Ectodermal cell (in vitro differentiated cells): ENCODE results near the gene PSD2.

Source experiments
- H3K27ac ChIP-seq: 2 replicates; pipeline ENCODE4 v1.7.0; 2013; ENCODE audit warnings: mild to moderate bottlenecking, low read depth, low read length; ENCODE audit not compliant: insufficient read depth, poor library complexity, severe bottlenecking
- H3K27me3 ChIP-seq: 2 replicates; pipeline ENCODE4 v1.7.0; 2013; ENCODE audit warnings: mild to moderate bottlenecking, low read length; ENCODE audit not compliant: insufficient read depth, control insufficient read depth, poor library complexity, severe bottlenecking
- H3K36me3 ChIP-seq: one replicate; pipeline ENCODE4 v1.7.0; 2013; ENCODE audit warnings: low read length; ENCODE audit not compliant: control insufficient read depth, insufficient read depth
- H3K4me1 ChIP-seq: one replicate; pipeline ENCODE4 v1.7.0; 2013; ENCODE audit warnings: low read length; ENCODE audit not compliant: control insufficient read depth, insufficient read depth
- H3K4me3 ChIP-seq: 2 replicates; pipeline ENCODE4 v1.7.0; 2013; ENCODE audit warnings: low read depth, low read length, control low read depth; ENCODE audit not compliant: insufficient read depth
- H3K9me3 ChIP-seq: 2 replicates; pipeline ENCODE4 v1.7.0; 2013; ENCODE audit warnings: mild to moderate bottlenecking, low read length, moderate library complexity; ENCODE audit not compliant: control insufficient read depth
- WGBS, 2 experiments: methylation state at CpG; one replicate each; pipeline ENCODE4 v1.1.7; 2013; ENCODE audit warnings: missing lambda C conversion rate in 2 of 2; 5-methylcytosine and 5-hydroxymethylcytosine counted together

Gene PSD2

GRCh38 chr5:139864716-139865483, 69.3 kb downstream of the PSD2 start:
- H3K36me3 ChIP-seq = no peaks in the 10 kb centered on the region
- no peak overlapping the region for H3K4me3 ChIP-seq
- no peak overlapping the region for H3K27ac ChIP-seq
- H3K4me1 ChIP-seq = peaks cover 3% of the 10 kb centered on the region
- WGBS, 2 experiments = 89 to 90% methylated on average over 11 to 12 of the region's 12 CpGs
- H3K9me3 ChIP-seq = no peaks in the 10 kb centered on the region
- H3K27me3 ChIP-seq = peaks cover 4% of the 10 kb centered on the region

GRCh38 chr5:139867109-139867508, 71.5 kb downstream of the PSD2 start:
- Histone ChIP-seq H3K27me3 (peaks cover 4% of the 10 kb centered on the region), H3K4me1 (peaks cover 3% of the 10 kb centered on the region), H3K27ac (no peak overlapping the region), H3K9me3 (no peaks in the 10 kb centered on the region), H3K36me3 (no peaks in the 10 kb centered on the region), H3K4me3 (no peak overlapping the region)
- WGBS, 2 experiments = 70 to 77% methylated on average over 1 to 2 of the region's 2 CpGs

GRCh38 chr5:139867581-139867980, 72.0 kb downstream of the PSD2 start:
- Histone ChIP-seq H3K9me3 (no peaks in the 10 kb centered on the region), H3K27me3 (peaks cover 4% of the 10 kb centered on the region), H3K27ac (no peak overlapping the region), H3K4me3 (no peak overlapping the region), H3K4me1 (peaks cover 1% of the 10 kb centered on the region), H3K36me3 (no peaks in the 10 kb centered on the region)

- no peaks in the 10 kb centered on the region for H3K9me3 ChIP-seq
- no peaks in the 10 kb centered on the region for H3K36me3 ChIP-seq
- no peak overlapping the region for H3K4me3 ChIP-seq
- WGBS, 2 experiments = 81 to 82% methylated on average over 9 of the region's 9 CpGs
- no peaks in the 10 kb centered on the region for H3K27me3 ChIP-seq
- no peak overlapping the region for H3K27ac ChIP-seq
- no peaks in the 10 kb centered on the region for H3K4me1 ChIP-seq
Observed at GRCh38 chr5:139869042-139869790, 73.6 kb downstream of the PSD2 start.

- Histone ChIP-seq H3K27me3 (no peaks in the 10 kb centered on the region), H3K9me3 (no peaks in the 10 kb centered on the region), H3K27ac (no peak overlapping the region), H3K4me1 (no peaks in the 10 kb centered on the region), H3K36me3 (no peaks in the 10 kb centered on the region), H3K4me3 (no peak overlapping the region)
- WGBS, 2 experiments = 85 to 100% methylated on average over 1 of the region's 1 CpG
Observed at GRCh38 chr5:139870677-139871076, 75.1 kb downstream of the PSD2 start.

GRCh38 chr5:139871614-139872013, 76.0 kb downstream of the PSD2 start:
- Histone ChIP-seq H3K36me3 (no peaks in the 10 kb centered on the region), H3K4me3 (no peak overlapping the region), H3K27me3 (no peaks in the 10 kb centered on the region), H3K4me1 (no peaks in the 10 kb centered on the region), H3K27ac (no peak overlapping the region), H3K9me3 (no peaks in the 10 kb centered on the region)
- WGBS, 2 experiments = 95 to 96% methylated on average over 9 of the region's 9 CpGs

GRCh38 chr5:139872052-139872766, 76.6 kb downstream of the PSD2 start:
- H3K4me3 ChIP-seq = no peak overlapping the region
- no peaks in the 10 kb centered on the region for H3K27me3 ChIP-seq
- no peaks in the 10 kb centered on the region for H3K4me1 ChIP-seq
- H3K9me3 ChIP-seq = no peaks in the 10 kb centered on the region
- no peak overlapping the region for H3K27ac ChIP-seq
- WGBS, 2 experiments = 72 to 80% methylated on average over 9 of the region's 9 CpGs
- H3K36me3 ChIP-seq = no peaks in the 10 kb centered on the region

- 54% methylated on average over 16 of the region's 16 CpGs for WGBS, 2 experiments
- H3K27ac ChIP-seq = no peak overlapping the region
- no peak overlapping the region for H3K4me3 ChIP-seq
- H3K4me1 ChIP-seq = peaks cover 3% of the 10 kb centered on the region
- no peaks in the 10 kb centered on the region for H3K9me3 ChIP-seq
- no peaks in the 10 kb centered on the region for H3K27me3 ChIP-seq
- H3K36me3 ChIP-seq = no peaks in the 10 kb centered on the region
Observed at GRCh38 chr5:139872851-139873794, 77.5 kb downstream of the PSD2 start.

GRCh38 chr5:139875957-139876356, 80.3 kb downstream of the PSD2 start:
- Histone ChIP-seq H3K27ac (no peak overlapping the region), H3K4me1 (peaks cover 5% of the 10 kb centered on the region), H3K4me3 (no peak overlapping the region), H3K9me3 (no peaks in the 10 kb centered on the region), H3K36me3 (no peaks in the 10 kb centered on the region), H3K27me3 (no peaks in the 10 kb centered on the region)
- WGBS, 2 experiments = 67 to 79% methylated on average over 2 of the region's 2 CpGs
